ENCODE results near the gene ARMC9. TPM values are rescaled to one million over a fixed set of nuclear protein-coding genes. Genes with fewer than 3 reads are reported as not detected.

ARMC9 gene
- total and polyA plus RNA-seq, 2 of the 13 experiments (the other 11 are each of a cell fraction or from before 2014, with no cell fraction given): 9.1 to 12.8 TPM

DNA sequence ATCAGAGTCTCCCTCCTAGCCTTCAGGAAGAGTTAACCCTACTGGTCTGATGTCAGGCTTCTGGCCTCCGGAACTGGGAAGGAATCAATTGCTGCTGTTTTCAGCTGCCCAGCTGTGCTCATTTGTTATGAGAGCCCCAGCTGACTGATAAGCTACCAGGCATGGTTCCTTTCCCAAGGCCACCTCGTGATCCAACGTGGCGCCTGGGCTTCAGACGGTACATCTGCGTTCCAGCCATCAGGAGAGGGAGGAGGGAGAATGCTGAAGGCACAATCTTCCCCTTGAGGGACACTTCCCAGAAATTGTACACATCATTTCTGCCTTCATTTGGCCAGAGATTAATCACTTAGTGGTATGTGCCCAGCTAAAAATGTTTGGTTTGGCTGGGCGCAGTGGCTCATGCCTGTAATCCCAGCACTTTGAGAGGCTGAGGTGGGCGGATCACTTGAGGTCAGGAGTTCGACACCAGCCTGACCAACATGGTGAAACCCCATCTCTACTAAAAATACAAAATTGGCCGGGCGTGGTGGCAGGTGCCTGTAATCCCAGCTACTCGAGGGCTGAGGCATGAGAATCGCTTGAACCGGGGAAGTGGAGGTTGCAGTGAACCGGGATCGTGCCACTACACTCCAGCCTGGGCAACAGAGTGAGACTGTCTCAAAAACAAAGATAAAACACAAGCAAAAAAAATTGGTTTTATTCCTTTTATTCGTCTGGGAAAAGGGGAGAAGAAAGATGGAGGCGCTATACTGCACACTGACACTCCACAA, 10.5 kb upstream of the ARMC9 start (continued):
- TF ChIP-seq MBD4 (IDR thresholded peaks at IDR 0.05; ENCODE audit: borderline replicate concordance, low read length): no peak
- TF ChIP-seq ESRRA (CRISPR knock-in tag; IDR thresholded peaks at IDR 0.05; ENCODE audit: low read depth): no peak
- TF ChIP-seq, protein P1, sequence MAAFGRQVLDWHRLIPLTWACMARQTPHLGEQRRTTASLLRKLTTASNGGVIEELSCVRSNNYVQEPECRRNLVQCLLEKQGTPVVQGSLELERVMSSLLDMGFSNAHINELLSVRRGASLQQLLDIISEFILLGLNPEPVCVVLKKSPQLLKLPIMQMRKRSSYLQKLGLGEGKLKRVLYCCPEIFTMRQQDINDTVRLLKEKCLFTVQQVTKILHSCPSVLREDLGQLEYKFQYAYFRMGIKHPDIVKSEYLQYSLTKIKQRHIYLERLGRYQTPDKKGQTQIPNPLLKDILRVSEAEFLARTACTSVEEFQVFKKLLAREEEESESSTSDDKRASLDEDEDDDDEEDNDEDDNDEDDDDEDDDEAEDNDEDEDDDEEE (CRISPR knock-in tag; IDR thresholded peaks at IDR 0.05): no peak
- TF ChIP-seq ZNF577 (CRISPR knock-in tag; IDR thresholded peaks at IDR 0.05; ENCODE audit: borderline replicate concordance, low read depth): no peak
- no peak for TF ChIP-seq RFXANK (CRISPR knock-in tag; IDR thresholded peaks at IDR 0.05)
- TF ChIP-seq ZNF660 (CRISPR knock-in tag; IDR thresholded peaks at IDR 0.05; ENCODE audit: borderline replicate concordance, low read depth): no peak
- peak; percentile 84; the same call in 1 of the 2 replicates for TF ChIP-seq MYC (CRISPR knock-in tag; IDR thresholded peaks at IDR 0.05; ENCODE audit: borderline replicate concordance)
- TF ChIP-seq, protein P2, sequence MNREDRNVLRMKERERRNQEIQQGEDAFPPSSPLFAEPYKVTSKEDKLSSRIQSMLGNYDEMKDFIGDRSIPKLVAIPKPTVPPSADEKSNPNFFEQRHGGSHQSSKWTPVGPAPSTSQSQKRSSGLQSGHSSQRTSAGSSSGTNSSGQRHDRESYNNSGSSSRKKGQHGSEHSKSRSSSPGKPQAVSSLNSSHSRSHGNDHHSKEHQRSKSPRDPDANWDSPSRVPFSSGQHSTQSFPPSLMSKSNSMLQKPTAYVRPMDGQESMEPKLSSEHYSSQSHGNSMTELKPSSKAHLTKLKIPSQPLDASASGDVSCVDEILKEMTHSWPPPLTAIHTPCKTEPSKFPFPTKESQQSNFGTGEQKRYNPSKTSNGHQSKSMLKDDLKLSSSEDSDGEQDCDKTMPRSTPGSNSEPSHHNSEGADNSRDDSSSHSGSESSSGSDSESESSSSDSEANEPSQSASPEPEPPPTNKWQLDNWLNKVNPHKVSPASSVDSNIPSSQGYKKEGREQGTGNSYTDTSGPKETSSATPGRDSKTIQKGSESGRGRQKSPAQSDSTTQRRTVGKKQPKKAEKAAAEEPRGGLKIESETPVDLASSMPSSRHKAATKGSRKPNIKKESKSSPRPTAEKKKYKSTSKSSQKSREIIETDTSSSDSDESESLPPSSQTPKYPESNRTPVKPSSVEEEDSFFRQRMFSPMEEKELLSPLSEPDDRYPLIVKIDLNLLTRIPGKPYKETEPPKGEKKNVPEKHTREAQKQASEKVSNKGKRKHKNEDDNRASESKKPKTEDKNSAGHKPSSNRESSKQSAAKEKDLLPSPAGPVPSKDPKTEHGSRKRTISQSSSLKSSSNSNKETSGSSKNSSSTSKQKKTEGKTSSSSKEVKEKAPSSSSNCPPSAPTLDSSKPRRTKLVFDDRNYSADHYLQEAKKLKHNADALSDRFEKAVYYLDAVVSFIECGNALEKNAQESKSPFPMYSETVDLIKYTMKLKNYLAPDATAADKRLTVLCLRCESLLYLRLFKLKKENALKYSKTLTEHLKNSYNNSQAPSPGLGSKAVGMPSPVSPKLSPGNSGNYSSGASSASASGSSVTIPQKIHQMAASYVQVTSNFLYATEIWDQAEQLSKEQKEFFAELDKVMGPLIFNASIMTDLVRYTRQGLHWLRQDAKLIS (CRISPR knock-in tag; IDR thresholded peaks at IDR 0.05): no peak
- no peak for TF ChIP-seq CENPT (CRISPR knock-in tag; IDR thresholded peaks at IDR 0.05; ENCODE audit: low read depth)
- TF ChIP-seq FOXC1 (CRISPR knock-in tag; IDR thresholded peaks at IDR 0.05; ENCODE audit: borderline replicate concordance): no peak
- no peak for TF ChIP-seq KAT2B (IDR thresholded peaks at IDR 0.05; ENCODE audit: borderline replicate concordance, low read depth, low read length)
- no peak for TF ChIP-seq HCFC1 (IDR thresholded peaks at IDR 0.05; ENCODE audit: low read depth, low read length)
- TF ChIP-seq, protein P3, sequence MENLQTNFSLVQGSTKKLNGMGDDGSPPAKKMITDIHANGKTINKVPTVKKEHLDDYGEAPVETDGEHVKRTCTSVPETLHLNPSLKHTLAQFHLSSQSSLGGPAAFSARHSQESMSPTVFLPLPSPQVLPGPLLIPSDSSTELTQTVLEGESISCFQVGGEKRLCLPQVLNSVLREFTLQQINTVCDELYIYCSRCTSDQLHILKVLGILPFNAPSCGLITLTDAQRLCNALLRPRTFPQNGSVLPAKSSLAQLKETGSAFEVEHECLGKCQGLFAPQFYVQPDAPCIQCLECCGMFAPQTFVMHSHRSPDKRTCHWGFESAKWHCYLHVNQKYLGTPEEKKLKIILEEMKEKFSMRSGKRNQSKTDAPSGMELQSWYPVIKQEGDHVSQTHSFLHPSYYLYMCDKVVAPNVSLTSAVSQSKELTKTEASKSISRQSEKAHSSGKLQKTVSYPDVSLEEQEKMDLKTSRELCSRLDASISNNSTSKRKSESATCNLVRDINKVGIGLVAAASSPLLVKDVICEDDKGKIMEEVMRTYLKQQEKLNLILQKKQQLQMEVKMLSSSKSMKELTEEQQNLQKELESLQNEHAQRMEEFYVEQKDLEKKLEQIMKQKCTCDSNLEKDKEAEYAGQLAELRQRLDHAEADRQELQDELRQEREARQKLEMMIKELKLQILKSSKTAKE (CRISPR knock-in tag; IDR thresholded peaks at IDR 0.05; ENCODE audit: borderline replicate concordance): no peak
- TF ChIP-seq, protein P4, sequence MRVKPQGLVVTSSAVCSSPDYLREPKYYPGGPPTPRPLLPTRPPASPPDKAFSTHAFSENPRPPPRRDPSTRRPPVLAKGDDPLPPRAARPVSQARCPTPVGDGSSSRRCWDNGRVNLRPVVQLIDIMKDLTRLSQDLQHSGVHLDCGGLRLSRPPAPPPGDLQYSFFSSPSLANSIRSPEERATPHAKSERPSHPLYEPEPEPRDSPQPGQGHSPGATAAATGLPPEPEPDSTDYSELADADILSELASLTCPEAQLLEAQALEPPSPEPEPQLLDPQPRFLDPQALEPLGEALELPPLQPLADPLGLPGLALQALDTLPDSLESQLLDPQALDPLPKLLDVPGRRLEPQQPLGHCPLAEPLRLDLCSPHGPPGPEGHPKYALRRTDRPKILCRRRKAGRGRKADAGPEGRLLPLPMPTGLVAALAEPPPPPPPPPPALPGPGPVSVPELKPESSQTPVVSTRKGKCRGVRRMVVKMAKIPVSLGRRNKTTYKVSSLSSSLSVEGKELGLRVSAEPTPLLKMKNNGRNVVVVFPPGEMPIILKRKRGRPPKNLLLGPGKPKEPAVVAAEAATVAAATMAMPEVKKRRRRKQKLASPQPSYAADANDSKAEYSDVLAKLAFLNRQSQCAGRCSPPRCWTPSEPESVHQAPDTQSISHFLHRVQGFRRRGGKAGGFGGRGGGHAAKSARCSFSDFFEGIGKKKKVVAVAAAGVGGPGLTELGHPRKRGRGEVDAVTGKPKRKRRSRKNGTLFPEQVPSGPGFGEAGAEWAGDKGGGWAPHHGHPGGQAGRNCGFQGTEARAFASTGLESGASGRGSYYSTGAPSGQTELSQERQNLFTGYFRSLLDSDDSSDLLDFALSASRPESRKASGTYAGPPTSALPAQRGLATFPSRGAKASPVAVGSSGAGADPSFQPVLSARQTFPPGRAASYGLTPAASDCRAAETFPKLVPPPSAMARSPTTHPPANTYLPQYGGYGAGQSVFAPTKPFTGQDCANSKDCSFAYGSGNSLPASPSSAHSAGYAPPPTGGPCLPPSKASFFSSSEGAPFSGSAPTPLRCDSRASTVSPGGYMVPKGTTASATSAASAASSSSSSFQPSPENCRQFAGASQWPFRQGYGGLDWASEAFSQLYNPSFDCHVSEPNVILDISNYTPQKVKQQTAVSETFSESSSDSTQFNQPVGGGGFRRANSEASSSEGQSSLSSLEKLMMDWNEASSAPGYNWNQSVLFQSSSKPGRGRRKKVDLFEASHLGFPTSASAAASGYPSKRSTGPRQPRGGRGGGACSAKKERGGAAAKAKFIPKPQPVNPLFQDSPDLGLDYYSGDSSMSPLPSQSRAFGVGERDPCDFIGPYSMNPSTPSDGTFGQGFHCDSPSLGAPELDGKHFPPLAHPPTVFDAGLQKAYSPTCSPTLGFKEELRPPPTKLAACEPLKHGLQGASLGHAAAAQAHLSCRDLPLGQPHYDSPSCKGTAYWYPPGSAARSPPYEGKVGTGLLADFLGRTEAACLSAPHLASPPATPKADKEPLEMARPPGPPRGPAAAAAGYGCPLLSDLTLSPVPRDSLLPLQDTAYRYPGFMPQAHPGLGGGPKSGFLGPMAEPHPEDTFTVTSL (CRISPR knock-in tag; IDR thresholded peaks at IDR 0.05; ENCODE audit: borderline replicate concordance): peak; percentile 44; the same call in 1 of the 2 replicates

All from HepG2 (cell line).